Measurements from ENCODE around the gene STMP1.

DNA sequence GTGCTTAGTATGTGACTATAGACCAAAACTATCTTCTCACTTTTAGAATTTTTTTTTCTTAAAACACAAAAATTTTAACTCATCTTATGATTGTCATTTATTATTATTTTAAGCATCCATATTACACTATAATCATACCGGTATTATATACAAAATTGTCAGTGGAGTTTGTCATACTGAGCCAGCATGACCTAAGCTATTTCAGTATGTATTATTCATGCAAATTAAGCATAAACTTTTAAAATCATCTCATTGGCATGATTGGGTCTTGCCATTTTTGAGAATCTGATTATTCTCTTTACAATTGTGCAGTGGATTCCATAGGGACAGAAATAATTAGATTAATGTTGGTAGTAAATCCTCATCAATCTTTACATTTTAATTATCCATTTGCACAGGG lies 46.2 kb upstream of the STMP1 start:
- TF ChIP-seq, protein P1, sequence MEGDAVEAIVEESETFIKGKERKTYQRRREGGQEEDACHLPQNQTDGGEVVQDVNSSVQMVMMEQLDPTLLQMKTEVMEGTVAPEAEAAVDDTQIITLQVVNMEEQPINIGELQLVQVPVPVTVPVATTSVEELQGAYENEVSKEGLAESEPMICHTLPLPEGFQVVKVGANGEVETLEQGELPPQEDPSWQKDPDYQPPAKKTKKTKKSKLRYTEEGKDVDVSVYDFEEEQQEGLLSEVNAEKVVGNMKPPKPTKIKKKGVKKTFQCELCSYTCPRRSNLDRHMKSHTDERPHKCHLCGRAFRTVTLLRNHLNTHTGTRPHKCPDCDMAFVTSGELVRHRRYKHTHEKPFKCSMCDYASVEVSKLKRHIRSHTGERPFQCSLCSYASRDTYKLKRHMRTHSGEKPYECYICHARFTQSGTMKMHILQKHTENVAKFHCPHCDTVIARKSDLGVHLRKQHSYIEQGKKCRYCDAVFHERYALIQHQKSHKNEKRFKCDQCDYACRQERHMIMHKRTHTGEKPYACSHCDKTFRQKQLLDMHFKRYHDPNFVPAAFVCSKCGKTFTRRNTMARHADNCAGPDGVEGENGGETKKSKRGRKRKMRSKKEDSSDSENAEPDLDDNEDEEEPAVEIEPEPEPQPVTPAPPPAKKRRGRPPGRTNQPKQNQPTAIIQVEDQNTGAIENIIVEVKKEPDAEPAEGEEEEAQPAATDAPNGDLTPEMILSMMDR (IDR thresholded peaks at IDR 0.05; ENCODE audit: borderline replicate concordance, extremely low read depth, low read length, poor library complexity, severe bottlenecking): no peak
- TF ChIP-seq EZH2 (IDR thresholded peaks at IDR 0.05; ENCODE audit: borderline replicate concordance, low read depth, low read length, severe bottlenecking): no peak

Measured in DND-41 (cell line).